Amniotic epithelial cell (primary cell): ENCODE results near the gene OR7G3.

Source experiments
- DNase-seq: peaks from one replicate; pipeline ENCODE4 v3.0.0-alpha.2; 2010; ENCODE audit warnings: low read depth

OR7G3 gene

DNA sequence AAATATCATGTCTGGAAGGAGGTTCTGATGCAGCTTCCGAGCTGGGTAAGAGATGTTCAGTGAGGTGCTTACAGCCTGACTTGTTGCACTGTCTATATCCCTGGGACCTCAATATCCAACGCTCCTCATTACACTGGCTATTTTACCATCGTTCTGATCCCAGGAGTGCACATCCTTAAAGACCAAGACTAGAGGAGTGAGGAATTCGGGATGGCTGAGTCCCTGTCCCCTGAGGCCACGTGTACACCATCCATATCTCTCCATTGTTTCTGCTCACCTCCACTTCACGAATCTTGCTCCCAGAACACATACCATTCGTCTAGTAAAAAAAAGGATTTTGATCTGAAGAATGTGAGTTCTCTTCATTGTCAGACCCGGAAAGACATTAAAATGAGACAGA, 19.4 kb downstream of the OR7G3 start, which contains the start of gene OR7G2:
Gene OR7G2 (minus strand): TSS at position 101 of the 400 bp plus-strand sequence. CDS start 4,232 bp downstream, outside the sequence.
- DNase-seq, result no peak

DNA sequence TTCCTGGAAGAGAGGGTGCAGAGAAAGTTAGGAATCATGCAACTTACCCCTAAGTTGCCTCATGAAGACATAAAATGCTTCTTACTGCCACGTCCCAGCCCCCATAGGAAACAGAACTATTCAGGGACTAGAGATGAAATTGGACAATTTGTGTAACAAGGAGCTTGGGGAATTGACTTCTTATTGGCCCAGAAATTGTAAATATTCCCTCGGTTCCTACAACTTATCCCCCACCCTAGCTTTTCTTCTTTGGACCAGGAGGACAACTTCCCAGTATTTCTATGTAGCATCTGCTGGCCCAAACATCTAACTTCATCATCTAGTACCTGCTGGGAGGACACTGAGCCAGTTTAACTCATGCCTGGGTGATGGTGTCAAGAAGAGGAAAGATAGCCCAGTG, 40.0 kb downstream of the OR7G3 start, which contains the start of gene OR1M1:
Gene OR1M1 (plus strand): TSS at position 301 of the 400 bp plus-strand sequence. CDS start 6,184 bp downstream, outside the sequence.
- no peak for DNase-seq

DNA sequence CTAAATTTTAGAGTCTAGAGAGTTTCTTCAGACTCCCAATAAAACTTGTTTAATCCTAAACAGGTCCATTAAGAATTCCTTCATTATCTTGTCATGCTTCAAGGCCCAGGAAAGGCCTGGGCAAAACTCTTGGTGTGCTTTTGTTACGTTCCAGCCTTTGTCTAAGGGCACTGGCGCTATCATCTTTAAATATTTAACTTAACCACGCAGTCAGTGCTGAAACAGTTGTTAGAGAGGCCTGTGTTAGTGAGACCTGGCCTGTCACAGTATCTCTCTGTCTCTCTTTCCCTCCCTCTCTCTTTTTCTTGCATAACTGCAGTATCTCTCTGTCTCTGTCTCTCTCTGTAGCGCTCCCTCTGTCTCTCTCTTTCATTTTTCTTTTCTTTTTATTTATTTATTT, 48.1 kb downstream of the OR7G3 start:
- DNase-seq, result no peak

DNA sequence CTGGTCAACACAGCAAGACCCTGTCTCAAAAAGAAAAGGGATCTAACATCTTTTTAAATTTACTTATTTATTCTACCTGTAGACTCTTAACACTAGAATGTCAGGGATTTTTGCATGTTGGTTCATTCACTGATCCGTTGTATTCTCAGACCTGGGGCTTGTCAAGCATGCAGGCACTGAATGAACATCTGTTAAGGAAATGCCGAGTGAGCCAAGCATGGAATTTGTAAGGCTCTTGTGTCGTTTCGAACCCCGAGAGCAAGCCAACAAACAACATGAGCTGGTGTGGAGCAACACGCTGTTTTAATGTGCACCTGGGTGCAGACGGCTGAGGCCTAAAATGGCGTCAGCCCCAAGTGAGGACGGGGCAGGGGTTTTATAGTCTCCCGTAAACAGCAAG, 49.8 kb downstream of the OR7G3 start:
- no peak for DNase-seq
